Measurements from ENCODE around the gene SCIMP.
"Not testable (repeated sequence)": the region's sequence is repeated elsewhere in the genome, so short reads cannot be mapped to it uniquely, and the experiment has no call there.

Gene SCIMP

DNA sequence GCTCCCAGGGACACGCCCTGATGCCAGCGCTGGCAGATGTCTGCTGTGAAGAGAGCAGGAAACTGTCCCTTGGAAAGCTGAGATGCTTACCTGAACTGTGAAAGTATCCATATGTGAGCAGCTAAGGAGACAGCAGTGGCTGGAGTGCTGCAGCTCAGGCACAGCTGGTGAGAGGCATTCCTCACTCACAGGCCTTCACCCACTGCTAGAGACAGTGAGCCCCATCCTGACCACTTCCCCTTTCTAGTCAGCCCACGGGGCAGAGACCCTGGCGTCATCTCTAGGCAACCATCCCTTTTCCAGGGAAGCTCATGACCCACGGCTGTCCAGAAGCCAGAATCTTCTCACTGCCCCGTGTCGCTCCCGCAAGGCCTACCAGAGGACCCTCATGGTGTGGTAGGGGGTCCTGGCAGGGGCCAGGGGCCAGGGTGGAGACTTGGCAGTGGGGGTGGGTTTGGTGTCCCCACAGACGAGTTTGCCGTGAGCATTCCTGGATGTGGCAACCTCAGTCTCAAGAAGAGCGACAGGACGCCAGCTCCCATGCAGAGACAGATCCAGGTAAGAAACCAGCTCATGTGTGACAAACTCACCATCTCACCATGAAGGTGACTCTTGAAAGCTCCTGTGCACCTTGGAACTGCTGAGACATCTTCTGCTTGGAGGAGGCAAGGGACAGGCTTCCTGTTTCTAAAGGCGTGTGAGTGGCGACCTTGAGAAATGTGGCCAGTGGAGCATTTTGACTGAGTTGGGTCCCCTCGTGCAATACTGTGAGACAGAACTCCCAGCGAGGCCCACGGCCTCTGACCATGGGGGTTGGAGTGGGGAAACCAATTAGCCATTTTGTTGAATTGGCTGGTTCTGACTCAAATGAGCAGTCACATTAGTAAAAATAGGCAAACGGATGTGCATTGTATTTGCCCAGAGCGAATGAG is at the start of gene SCIMP:
Gene SCIMP (minus strand): TSS at position 216 of the 932 bp plus-strand sequence. CDS start 105 bp downstream, at position 111.
- no peak for DNase-seq

DNA sequence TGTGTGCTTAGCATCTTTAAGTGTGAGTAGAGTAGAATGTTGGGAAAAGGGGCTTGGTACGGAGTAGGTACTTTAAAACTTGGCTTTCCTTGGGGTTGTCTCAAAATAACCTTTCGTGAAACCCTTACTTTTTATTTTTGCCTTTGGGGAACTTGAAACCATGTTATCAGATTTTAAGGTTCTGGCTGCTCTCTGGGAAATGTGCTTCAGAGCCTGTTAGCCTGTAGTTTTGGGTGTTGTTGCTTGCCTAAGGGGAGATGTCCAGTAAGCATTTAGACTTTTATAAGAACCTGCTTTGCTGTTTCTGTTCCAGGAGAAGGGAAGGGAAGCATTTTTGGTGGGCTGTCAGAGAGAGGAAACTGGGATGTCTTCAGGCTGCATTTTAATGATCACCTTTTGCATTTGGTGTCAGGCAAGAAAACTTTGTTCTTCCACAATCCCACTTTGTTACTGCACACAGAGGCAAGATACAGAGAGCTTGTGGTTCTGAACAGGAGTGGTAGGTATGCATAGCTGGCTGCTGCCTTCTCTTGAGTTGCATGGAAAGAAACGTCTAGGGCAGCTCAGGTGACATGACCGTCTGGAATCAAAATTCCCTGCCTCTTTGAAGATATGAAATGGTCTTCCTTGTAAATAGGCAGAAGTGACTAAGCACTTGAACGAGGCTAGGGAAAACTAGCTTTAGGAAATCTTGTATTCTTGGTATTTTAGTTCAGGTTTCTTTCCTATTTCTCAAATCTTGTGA is 49.1 kb upstream of the SCIMP start:
- DNase-seq, result no peak

DNA sequence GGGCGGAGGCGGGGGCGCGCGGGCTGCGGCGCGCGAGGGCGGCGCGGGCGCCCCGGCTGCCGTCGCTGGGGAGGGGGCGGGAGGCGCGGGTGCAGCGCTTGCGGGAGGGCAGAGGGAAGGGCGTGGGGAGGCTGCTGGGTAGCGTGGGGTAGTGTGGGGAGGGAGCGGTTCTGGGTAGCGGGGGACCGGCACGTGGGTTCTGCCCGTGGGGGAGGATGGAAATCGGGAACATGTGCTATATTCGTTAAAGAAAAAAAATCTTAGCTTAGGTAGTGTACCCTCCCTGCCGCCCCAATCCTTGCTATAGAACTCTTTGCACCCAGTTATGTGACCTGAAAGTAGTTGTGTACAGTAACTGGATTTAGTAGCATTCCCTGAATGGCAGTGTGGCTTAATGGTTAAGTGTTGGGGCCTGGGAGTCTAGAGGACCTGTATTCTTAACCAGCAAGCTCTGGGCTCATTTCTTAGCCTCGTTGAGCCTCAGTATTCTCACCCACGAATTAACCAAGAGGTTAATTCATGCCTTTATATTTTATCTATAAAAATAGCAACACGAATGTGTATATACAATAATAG is 48.1 kb upstream of the SCIMP start:
- no peak for DNase-seq

DNA sequence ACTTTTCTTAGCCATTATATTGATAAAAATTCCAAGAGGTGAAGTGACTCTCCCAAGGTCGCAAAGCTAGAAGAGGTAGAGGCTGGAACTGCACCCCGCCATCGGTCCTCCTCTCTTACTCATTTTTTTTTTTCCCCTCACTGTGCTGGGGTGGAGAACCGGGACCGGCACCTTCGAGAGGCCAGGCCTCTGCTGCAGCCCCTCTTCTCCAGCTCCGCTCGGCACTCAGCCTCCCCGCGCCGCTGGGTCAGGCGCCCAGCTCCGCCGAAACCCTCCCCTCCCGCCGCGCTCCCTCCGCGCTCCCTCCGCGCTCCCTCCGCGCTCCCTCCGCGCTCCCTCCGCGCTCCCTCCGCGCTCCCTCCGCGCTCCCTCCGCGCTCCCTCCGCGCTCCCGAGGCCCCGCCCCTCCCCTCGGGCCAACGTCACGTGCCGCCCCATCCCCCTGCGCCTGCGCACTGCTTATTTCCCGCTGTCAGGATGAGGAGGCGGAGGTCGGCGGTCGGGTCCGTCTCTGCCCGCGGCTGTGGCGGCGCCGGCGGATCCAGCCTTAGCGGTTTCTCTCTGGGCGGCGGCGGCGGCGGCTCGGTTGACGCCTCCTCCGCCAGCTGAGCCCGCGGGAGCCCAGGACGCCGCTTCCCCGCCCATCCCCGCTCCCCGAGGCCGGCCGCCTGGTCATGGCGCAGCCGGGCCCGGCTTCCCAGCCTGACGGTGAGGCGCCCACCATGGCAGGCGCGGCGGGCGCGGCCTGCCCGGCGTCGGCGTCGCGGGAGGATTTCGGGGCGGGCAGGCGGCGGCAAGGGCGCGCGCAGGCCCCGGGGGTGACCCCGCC is 47.4 kb upstream of the SCIMP start, which contains the start of gene RABEP1:
Gene RABEP1 (plus strand): TSS at position 471 of the 828 bp plus-strand sequence. CDS start 203 bp downstream, at position 674.
- DNase-seq, result peak; percentile 68

DNA sequence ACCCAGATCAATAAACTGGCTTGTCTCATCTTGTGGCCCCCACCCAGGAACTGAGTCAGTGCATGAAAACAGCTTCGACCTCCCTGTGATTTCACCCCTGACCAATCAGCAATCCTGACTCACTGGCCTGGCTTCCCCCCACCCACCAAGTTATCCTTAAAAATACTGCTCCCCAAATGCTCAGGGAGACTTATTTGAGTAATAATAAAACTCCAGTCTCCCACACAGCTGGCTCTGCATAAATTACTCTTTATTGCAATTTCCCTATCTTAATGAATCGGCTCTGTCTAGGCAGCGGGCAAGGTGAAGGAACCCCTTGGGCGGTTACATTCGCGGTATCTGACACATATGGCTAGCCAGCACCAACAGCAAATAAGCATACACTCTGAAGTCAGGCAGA is 37.7 kb upstream of the SCIMP start:
- DNase-seq, result no peak

DNA sequence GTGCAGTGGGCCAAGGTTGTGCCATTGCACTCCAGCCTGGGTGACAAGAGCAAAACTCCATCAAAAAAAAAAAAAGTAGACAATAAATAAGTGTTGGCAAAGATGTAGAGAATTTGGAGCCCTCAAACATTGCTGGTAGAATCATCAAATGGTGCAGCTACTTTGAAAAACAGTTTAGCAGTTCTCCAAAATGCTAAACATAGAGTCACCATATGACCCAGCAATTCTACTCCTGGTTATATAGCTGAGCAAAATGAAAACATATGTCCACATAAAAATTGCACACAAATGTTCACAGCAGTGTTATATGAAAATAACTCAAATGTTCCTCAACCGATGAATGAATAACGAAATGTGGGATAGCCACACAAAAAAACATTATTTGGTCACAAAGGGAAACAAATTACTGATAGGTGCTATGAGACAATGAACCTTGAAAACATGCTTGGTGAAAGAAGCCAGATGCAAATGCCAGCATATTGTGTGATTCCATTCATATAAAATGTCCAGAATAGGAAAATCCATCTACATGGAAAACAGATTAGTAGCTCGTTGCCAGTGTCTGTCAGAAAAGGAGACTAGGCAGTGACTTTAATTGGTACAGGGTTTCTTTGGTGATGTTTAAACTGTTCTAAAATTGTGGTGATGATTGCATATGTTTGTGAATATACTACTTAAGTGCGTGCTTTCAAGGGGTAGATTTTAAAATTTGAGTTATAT is 34.7 kb upstream of the SCIMP start:
- no peak for DNase-seq

DNA sequence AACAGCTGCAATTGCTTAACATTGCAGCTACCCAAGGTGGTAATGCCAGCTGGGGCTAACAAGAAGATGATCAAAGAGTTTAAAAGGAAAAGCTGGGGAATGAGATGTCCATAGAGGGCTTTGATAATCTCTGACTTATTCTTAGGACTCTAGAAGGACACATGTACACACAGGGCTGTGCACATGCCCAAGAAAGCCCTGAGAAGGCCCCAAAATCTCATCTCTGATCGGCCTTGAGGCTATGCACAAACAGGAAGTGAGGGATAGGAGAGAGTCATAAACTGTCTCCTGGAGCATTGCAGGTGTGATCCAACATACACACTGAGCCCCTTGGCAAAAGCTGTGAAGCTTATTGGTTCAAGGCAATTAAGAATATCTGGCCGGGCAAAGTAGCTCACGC is 30.2 kb upstream of the SCIMP start:
- DNase-seq, result no peak

DNA sequence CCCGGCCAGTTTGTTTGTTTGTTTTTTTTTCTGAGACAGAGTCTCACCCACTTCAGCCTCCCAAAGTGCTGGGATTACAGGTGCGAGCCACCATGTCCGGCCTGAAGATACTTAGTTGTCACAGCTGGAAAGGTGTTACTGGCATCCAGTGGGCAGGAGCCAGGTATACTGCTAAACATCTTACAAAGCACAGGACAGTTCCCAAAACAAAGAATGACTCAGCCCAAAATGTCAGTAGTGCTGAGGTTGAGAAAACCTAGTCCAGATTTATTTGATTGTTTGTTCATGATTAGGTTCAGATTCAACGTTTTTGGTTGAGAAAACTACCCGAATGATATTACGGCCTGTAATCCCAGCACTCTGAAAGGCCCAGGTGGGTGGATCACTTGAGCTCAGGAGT is 28.8 kb upstream of the SCIMP start:
- DNase-seq, result no peak

DNA sequence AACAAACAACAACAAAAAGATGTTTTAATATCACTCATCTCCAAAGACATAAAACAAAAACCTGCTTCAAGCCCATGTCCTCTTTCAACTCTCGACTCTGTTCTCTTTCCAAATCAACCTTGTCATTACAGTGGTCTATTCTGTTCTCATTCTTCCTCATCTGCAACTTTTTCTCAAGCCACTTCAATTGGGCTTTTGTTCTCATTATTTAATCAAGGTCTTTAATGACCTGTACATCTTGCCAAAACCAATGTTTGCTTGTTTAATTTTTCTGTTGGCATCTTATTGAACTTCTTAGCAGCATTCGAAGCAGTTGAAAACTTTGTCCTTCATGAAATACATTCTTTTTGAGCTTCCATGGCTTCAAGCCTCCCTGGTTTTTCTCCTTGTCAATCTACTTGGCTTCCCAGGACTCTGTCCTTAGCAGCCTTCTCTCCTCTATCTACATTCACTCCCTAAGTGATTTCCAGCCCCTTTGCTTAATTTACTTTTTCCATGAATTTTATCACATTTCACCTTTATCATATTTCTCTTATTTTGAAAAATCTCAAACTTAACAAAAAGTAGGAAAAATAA is 27.8 kb upstream of the SCIMP start:
- DNase-seq, result no peak

DNA sequence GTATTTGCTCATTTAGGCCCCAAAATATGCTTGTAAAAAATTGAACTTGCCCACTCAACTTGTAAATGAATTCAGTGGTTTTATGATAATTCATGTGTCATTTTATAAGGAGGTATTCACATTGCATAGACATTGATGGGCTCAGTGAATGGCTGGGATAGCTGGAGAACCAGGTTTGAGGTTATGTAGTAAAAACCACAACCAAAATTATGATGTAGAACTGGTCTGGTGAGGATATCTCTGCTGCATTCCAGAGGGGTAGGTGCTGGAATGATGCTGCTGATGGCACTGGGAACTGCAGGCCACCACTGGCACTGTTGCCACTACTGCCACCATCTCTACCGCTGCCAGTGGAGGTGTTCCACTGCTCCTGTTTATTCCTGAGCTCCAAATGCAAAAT is 25.9 kb upstream of the SCIMP start:
- no peak for DNase-seq

DNA sequence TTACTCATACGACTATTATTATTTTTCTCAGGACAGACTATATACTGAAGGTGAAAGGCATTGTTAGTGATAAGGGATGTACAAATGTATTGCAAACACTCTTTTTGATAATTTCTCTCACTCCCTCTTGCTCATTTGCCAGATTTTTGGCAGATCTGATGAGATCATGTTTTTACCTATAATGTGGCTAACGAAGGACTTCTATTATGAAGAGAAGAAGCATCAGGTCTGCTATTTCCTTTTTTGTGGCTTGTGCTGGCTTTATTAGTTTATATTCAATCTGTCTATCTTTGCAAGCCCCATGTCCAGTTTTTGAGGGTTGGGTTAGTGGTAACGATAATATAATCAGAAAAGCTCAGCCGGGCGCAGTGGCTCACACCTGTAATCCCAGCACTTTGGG is 22.5 kb upstream of the SCIMP start:
- DNase-seq, result no peak

DNA sequence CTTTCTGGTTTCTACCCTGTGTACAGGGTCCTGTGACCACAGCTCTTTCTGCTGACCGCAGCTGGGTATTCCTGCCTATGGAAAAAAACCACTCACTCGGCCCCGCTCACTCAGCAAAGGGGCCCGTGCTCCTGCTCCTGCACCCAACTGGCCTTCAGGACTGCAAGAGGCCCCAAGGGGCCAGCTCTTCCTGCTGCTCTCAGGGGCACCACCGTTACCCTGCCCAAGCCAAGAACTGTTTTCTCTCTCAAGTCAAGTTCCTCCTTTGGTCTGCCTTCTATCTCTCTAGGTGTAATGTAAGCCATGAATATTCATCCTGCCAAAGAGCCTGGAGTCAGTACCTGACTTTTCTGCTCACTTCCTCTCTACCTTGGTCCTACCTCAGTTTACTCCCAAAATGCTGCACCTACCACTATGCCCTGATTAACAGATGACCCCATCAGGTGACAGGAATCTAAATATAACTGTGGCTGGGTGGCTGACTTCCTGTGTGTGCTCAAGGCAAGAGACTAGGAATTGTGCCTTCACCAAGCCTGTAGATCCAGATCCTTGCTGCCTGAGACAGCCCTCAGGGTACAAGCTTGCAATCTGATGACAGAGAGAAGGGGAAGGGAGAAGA is 20.4 kb upstream of the SCIMP start:
- no peak for DNase-seq

DNA sequence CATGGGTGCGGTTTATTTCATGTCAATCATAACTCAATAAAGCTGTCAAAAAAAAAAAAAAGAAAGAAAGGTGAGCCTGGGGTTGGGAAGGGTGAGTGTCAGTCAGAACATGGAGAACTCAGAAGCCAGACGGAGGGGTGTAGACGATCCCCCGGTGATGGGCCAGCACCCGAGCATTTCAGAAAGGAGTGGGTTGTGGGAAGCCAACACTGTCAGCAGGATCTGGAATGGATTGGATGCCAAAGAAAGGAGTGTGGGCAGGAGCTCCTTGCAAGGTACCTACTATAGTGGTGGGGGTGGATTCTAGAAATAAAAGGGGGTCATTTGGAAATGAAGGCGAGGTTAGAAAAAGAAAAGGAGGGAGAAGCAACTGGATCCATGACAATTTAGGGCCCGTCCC is 19.8 kb upstream of the SCIMP start:
- no peak for DNase-seq

DNA sequence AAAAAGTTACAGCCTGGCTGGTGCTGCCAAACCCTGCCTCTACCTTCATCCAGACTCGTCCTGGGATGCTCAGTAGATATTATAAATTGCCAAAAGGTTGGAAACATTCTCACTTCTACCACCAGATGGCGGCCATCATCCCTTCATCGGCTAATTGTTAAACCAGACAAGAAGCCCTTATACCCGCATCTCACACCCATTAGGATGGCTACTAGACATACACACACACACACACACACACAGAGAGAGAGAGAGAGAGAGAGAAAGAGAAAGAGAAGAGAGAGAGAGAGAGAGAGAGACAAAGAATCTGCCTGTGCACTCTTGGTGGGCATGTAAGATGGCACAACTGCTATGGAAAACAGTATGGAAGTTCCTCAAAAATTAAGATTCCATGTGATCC is 15.0 kb upstream of the SCIMP start:
- DNase-seq, result peak; percentile 9

DNA sequence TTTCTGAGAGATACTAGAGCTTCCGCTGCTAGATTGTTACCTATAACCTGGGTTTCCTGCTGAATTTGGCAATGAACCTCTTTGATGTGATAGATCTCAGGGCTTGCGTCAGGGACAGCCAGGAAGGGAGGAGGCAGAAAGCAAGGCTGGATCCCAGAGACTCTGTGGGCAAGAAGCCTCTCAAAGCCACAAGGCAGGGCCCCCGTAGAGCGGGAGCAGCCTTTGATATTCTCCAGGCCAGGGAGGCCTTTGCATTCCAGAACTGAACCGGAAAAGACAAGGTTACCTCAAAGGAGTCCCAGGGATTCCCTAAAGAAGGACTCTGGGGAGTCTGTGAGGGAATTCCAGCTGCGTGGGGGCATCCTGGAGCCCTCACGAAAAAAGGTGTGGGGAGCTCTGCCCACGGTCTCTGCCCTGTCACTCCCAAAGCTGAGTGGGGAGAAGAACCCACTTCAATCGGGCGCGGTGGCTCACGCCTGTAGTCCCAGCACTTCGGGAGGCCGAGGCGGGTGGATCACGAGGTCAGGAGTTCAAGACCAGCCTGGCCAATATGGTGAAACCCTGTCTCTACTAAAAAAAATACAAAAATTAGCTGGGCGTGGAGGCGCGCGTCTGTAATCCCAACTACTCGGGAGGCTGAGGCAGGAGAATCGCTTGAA is 14.3 kb upstream of the SCIMP start:
- no peak for DNase-seq

DNA sequence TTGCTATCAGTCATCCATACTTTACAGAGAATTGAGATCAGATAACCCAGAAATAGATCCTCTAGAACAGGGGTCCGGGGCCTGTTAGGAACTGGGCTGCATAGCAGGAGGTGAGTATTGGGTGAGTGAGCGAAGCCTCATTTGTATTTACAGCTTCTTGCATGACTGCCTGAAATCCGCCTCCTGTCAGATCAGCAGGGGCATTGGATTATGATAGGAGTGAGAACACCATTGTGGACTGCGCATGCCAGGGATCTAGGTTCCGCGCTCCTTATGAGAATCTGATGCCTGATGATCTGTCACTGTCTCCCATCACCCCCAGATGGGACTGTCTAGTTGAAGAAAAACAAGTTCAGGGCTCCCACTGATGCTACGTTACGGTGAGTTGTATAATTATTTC is 13.0 kb upstream of the SCIMP start:
- DNase-seq, result no peak

DNA sequence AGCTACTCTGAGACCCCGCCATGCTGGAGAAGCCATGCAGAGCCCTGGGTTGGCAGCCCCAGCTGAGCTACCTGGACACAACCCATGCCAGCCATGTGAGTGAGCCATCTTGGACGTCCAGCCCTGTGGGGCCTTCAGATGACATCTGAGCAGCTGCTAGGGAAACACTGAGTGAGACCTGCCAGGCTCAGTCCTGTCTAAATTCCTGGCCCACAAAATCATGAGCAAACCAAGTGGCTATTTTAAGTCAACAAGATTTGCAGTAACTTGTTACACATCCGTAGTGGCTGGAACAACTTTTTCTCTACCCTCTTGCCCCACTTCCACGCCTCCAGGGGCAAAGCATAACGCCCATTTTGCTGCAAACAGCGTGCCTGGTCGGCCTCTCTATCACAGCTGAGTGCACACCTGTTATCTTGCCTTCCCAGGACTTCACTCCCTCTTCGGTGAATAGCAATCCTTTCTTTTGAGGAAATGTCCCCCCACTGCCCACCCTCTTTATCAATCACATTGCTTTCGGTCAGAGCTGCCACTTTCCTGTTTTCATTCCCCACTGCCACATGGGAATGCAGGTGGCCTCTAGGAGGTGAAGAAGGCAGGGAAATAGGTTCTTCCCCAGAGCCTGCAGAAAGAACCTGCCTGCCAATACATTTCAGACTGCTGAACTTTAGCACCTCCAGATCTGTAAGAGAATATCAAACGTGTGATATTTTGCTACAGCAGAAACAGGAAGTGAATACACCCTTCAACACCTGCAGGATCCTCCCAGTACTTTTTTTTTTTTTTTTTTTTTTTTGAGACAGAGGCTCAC is 7.4 kb upstream of the SCIMP start:
- no peak for DNase-seq

DNA sequence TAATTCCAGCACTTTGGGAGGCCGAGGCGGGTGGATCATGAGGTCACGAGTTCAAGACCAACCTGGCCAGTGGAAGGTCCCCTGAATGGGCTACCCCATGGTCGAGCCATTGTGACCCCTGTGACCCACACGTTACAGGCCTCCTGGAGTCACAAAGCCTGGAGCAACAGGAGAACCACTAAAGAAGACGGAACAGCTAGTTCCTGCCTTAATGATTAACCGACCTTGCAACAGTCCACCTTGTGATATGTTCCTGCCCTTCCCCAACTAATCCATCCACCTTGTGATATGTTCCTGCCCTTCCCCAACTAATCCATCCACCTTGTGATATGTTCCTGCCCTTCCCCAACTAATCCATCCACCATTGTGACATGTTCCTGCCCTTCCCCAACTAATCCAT is 5.1 kb upstream of the SCIMP start:
- not testable (repeated sequence) for DNase-seq

DNA sequence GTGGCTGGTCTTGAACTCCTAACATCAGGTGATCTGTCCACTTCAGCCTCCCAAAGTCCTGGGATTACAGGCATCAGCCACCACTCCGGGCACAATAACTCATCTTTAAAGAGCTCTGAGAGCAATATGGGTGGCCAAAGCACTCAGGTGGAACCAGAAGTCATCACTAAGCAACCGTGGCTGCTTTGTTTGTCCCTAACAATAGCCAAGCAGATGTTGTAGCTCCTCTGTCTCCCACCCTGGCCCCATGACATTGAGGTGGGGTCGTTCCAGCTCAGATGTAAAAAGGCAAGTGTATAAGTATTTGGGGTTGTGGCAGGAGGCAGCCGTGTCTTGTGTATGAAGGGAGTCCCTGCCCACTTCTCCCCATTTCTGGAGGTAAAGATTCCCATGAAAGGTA is 3.7 kb upstream of the SCIMP start:
- DNase-seq, result no peak

DNA sequence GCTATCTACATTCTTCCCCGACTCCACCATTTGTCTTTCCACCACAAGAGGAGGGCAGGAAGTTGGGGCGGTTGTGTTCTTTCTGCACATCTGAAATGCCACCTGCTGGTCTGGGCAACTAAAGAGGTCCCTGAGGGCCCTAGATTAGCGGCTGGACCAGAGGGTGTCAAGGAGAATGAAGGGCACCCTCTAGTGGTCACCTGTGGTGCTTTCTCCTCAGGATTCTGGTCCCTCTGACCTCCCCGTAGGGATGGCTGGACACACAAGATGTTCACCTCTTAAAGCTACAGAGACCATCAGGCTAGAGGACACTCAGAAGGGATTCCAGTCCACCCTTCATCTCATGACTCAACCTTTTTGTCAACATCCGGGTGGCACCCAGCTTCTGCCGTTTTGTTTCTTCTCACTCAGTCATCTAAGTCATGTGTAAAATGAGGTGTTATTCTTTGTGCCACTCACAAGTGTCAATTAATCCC is 2.9 kb upstream of the SCIMP start:
- DNase-seq, result peak; percentile 33
